ENCODE measurements around the gene MINK1. TPM values are rescaled to one million over a fixed set of nuclear protein-coding genes. Genes with fewer than 3 reads are reported as not detected.
A peak's percentile ranks its signal among the peaks of the same experiment; 100 is the strongest.

Gene MINK1
- total and polyA plus RNA-seq, 2 of the 13 experiments (the other 11 are each of a cell fraction or from before 2014, with no cell fraction given), result 17.2 to 63.9 TPM

DNA sequence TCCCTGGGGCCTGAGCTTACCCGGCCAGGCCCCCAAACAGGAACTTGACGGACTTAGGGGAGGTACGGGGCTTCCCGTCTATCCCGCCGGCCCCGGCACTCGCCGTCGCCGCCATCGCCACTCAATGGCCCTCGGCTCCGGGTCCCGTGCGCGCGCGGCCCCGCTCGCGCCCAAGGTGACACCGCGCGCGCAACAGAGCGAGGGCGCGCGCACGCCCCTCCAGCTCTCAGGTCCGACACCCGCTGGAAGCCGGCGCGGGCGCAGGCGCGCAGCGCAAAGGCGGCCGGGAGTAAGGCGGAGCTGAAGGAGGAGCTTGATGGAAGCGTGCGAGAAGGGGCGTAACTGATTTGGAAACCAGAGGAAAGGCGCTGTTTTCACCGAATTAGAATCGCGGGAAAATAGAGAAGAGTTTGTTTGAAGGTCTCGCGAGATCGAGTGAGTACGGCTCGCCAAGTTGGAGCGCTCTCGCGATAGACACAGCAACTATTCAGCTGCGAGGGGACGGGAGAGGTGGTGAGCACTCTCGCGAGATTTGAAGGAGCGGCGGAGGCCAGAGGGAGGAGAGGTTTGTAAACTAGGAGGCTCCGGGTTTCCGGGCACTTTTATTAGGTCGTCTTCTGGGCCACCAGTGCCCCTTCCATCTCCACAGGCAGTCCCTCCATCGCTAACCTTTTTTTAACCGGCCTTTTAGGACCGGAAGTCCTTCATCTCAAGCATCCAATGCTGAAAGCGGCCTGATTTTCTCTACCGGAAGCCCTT lies 106.8 kb downstream of the MINK1 start, which contains the start of the genes RNF167 and SLC25A11 (continued):
- TF ChIP-seq MXD4 (CRISPR knock-in tag; IDR thresholded peaks at IDR 0.05), result peak; percentile 40
- TF ChIP-seq ZNF841 (CRISPR knock-in tag; IDR thresholded peaks at IDR 0.05; ENCODE audit: borderline replicate concordance), result no peak
- no peak for TF ChIP-seq ZNF616 (CRISPR knock-in tag; IDR thresholded peaks at IDR 0.05; ENCODE audit: low read depth)
- no peak for TF ChIP-seq BRF2 (CRISPR knock-in tag; IDR thresholded peaks at IDR 0.05)
- TF ChIP-seq ERF (CRISPR knock-in tag; IDR thresholded peaks at IDR 0.05), result 0 out of 2 replicates have a peak, but pooled peaks have one; percentile 22
- no peak for TF ChIP-seq MIER3 (CRISPR knock-in tag; IDR thresholded peaks at IDR 0.05; ENCODE audit: borderline replicate concordance)
- TF ChIP-seq, protein P1, sequence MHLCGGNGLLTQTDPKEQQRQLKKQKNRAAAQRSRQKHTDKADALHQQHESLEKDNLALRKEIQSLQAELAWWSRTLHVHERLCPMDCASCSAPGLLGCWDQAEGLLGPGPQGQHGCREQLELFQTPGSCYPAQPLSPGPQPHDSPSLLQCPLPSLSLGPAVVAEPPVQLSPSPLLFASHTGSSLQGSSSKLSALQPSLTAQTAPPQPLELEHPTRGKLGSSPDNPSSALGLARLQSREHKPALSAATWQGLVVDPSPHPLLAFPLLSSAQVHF (CRISPR knock-in tag; IDR thresholded peaks at IDR 0.05), result no peak
- TF ChIP-seq, protein P2, sequence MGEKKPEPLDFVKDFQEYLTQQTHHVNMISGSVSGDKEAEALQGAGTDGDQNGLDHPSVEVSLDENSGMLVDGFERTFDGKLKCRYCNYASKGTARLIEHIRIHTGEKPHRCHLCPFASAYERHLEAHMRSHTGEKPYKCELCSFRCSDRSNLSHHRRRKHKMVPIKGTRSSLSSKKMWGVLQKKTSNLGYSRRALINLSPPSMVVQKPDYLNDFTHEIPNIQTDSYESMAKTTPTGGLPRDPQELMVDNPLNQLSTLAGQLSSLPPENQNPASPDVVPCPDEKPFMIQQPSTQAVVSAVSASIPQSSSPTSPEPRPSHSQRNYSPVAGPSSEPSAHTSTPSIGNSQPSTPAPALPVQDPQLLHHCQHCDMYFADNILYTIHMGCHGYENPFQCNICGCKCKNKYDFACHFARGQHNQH (CRISPR knock-in tag; IDR thresholded peaks at IDR 0.05), result peak; percentile 52
- no peak for TF ChIP-seq ZNF761 (CRISPR knock-in tag; conservative IDR thresholded peaks at IDR 0.05)
- TF ChIP-seq MAF1 (CRISPR knock-in tag; IDR thresholded peaks at IDR 0.05; ENCODE audit: borderline replicate concordance), result 0 out of 2 replicates have a peak, but pooled peaks have one; percentile 50
- TF ChIP-seq, protein P3, sequence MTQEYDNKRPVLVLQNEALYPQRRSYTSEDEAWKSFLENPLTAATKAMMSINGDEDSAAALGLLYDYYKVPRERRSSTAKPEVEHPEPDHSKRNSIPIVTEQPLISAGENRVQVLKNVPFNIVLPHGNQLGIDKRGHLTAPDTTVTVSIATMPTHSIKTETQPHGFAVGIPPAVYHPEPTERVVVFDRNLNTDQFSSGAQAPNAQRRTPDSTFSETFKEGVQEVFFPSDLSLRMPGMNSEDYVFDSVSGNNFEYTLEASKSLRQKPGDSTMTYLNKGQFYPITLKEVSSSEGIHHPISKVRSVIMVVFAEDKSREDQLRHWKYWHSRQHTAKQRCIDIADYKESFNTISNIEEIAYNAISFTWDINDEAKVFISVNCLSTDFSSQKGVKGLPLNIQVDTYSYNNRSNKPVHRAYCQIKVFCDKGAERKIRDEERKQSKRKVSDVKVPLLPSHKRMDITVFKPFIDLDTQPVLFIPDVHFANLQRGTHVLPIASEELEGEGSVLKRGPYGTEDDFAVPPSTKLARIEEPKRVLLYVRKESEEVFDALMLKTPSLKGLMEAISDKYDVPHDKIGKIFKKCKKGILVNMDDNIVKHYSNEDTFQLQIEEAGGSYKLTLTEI (CRISPR knock-in tag; conservative IDR thresholded peaks at IDR 0.05), result no peak
- TF ChIP-seq, protein P4, sequence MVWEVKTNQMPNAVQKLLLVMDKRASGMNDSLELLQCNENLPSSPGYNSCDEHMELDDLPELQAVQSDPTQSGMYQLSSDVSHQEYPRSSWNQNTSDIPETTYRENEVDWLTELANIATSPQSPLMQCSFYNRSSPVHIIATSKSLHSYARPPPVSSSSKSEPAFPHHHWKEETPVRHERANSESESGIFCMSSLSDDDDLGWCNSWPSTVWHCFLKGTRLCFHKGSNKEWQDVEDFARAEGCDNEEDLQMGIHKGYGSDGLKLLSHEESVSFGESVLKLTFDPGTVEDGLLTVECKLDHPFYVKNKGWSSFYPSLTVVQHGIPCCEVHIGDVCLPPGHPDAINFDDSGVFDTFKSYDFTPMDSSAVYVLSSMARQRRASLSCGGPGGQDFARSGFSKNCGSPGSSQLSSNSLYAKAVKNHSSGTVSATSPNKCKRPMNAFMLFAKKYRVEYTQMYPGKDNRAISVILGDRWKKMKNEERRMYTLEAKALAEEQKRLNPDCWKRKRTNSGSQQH (CRISPR knock-in tag; IDR thresholded peaks at IDR 0.05; ENCODE audit: low read depth), result no peak
- no peak for TF ChIP-seq RCOR2 (CRISPR knock-in tag; IDR thresholded peaks at IDR 0.05)
- TF ChIP-seq ELK4 (CRISPR knock-in tag; IDR thresholded peaks at IDR 0.05; ENCODE audit: borderline replicate concordance), result no peak
- TF ChIP-seq, protein P5, sequence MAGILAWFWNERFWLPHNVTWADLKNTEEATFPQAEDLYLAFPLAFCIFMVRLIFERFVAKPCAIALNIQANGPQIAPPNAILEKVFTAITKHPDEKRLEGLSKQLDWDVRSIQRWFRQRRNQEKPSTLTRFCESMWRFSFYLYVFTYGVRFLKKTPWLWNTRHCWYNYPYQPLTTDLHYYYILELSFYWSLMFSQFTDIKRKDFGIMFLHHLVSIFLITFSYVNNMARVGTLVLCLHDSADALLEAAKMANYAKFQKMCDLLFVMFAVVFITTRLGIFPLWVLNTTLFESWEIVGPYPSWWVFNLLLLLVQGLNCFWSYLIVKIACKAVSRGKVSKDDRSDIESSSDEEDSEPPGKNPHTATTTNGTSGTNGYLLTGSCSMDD (CRISPR knock-in tag; IDR thresholded peaks at IDR 0.05), result no peak
- peak; percentile 46; the same call in 1 of the 2 replicates for TF ChIP-seq PHF21A (CRISPR knock-in tag; IDR thresholded peaks at IDR 0.05)
- no peak for TF ChIP-seq CHCHD3 (CRISPR knock-in tag; IDR thresholded peaks at IDR 0.05)
